GM12891 (cell line): Measurements from ENCODE around the gene RAE1.

ENCODE experiments used
- DNase-seq: peaks from one replicate; pipeline ENCODE4 v3.0.0; 2011; ENCODE audit warnings: low spot score; ENCODE audit not compliant: insufficient read length
- FAIRE-seq: peaks from 2 replicates; lab custom pipeline; 2011; peaks lifted over from hg19 to GRCh38; lab: Jason Lieb, UNC
- PAX5 ChIP-seq: IDR thresholded peaks from 2 replicates; pipeline ENCODE4 v1.6.1; 2011; ENCODE audit warnings: low read length, moderate library complexity, mild to moderate bottlenecking; ENCODE audit not compliant: insufficient read depth, severe bottlenecking
- POLR2A ChIP-seq: IDR thresholded peaks from 2 replicates; pipeline ENCODE4 v1.6.1; 2011; ENCODE audit warnings: low read depth, low read length, control low read depth
- POLR2AphosphoS5 ChIP-seq: IDR thresholded peaks from 2 replicates; pipeline ENCODE4 v1.6.1; 2011; ENCODE audit warnings: low read depth, low read length, control low read depth
- POU2F2 ChIP-seq: IDR thresholded peaks from 2 replicates; pipeline ENCODE4 v1.6.1; 2011; ENCODE audit warnings: low read depth, mild to moderate bottlenecking, control low read depth, low read length, moderate library complexity
- SPI1 ChIP-seq: IDR thresholded peaks from 2 replicates; pipeline ENCODE4 v1.6.1; 2011; ENCODE audit warnings: low read depth, low read length, control low read depth
- TAF1 ChIP-seq: IDR thresholded peaks from 2 replicates; pipeline ENCODE4 v1.6.1; 2011; ENCODE audit warnings: low read depth, low read length, control low read depth

RAE1 gene

DNA sequence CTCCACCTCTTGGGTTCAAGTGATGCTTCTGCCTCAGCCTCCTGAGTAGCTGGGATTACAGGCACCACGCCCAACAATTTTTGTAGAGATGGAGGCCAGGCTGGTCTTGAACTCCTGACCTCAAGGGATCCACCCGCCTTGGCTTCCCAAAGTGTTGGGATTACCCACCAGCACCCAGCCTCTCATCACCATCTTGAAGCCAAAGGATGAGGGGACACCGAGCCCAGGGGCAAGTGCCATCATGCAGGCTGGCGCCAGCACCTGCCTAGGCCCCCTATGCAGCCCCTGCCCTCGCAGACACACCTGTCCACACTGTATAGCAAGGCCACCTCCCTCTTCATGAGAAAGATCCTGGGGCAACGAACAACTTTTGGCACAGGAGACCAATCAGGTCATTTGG is 34.9 kb downstream of the RAE1 start:
- no peak for DNase-seq
- FAIRE-seq, result no peak
- TF ChIP-seq POLR2AphosphoS5 (no peak), PAX5 (no peak), SPI1 (no peak), POU2F2 (no peak), POLR2A (no peak), TAF1 (no peak)

DNA sequence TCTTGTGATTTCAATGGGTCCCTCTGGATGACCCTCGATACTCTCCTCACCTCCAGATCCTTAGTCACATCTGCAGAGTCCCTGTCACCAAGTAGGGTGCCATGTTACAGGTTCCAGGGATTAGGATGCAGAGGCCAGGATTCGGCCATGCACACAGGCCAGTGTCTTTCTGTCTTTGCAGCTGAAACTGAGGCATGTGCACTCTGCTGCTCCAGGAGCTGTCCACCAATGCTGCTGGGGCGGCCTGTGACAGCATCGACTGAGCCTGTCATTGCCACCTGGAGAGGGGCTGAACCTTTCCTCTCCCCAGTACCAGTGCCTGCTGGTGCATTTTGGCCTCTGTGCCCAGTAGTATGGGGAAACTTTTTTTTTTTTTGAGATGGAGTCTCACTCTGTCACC is 35.7 kb downstream of the RAE1 start:
- TF ChIP-seq POLR2A, result no peak
- TF ChIP-seq POLR2AphosphoS5, result no peak
- TF ChIP-seq SPI1, result no peak
- TF ChIP-seq POU2F2, result no peak
- TF ChIP-seq PAX5, result no peak
- TF ChIP-seq TAF1, result no peak
- FAIRE-seq, result no peak
- DNase-seq, result no peak

DNA sequence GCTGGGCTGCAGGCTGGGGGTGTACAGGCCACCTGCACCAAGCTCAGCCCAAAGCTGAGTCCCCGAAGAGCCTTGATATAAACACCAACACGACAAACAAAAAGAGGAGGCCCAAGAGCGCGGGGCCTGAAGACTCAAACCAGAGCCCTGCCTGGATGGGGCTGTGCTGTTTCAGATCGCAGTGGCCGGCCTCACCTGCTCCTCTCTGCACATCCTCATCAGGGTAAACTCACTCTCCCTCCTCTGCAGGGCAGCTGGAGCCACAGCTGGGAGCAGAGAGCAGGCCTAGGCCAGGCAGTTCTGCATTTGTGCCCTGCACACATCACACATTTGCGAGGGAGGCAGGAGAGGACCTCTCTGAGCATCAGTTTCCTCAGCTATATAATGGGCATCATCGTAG is 36.4 kb downstream of the RAE1 start:
- FAIRE-seq, result no peak
- DNase-seq, result no peak
- TF ChIP-seq POU2F2 (no peak), PAX5 (no peak), SPI1 (no peak), POLR2A (no peak), TAF1 (no peak)

DNA sequence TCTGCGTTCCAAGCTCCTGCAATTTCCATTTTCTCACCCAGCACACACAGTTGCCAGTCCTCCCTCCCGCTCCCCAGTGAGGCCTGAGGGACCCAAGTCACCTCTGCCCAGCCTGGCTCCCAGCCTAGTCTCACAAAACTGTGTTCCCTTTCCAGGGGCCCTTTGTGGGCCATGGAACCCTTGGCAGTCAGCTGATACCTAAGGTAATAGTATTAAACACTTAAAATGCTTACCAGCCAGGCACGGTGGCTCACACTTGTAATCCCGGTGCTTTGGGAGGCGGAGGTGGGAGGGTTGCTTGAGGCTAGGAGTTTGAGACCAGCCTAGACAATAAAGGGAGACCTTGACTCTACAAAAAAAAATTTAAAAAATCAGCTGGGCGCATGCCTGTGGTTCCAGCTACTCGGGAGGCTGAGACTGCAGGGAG is 36.9 kb downstream of the RAE1 start:
- DNase-seq, result no peak
- no peak for FAIRE-seq
- TF ChIP-seq POU2F2, result no peak
- no peak for TF ChIP-seq POLR2A
- TF ChIP-seq POLR2AphosphoS5, result no peak
- no peak for TF ChIP-seq PAX5
- TF ChIP-seq TAF1, result no peak
- no peak for TF ChIP-seq SPI1

DNA sequence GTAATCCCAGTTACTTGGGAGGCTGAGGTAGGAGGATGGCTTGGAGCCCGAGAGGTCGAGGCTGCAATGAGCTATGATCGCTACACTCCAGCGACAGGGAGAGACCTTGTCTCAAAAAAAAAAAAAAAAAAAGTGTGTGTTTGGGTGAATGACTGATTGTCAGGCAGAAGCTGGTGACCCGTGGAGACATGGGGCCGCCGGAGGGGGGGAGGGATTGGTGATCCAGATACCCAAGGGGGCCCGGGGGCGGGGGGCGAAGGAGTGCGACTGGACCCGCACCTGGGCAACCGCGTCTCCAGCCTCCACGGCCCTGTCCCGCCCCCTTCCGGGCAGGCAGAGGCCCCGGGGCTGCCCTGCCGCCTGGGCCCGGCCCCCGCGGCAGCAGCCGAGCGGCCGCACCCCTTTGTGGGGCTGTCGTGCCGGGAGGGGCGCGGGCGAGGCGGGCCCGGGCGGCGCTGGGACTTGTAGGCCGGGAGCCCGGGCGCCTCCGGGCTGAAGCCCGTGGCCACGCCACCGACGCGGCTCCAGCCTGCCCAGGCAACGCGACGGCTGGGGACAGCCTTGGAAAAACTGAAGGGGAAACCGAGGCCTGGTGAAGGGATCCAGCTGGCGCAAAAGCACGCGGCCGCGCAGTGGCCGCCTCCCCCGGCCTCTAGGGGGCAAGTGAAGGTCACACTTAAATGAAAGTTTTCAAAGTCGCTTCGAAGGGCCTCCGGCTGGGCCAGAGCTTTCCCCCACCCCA is 38.1 kb downstream of the RAE1 start:
- TF ChIP-seq POLR2AphosphoS5, result no peak
- no peak for TF ChIP-seq PAX5
- TF ChIP-seq POU2F2, result 0 out of 2 replicates have a peak, but pooled peaks have one; percentile 22
- TF ChIP-seq TAF1, result no peak
- 0 out of 2 replicates have a peak, but pooled peaks have one; percentile 32 for TF ChIP-seq POLR2A
- no peak for TF ChIP-seq SPI1
- FAIRE-seq (peak; percentile 60), DNase-seq (no peak)

DNA sequence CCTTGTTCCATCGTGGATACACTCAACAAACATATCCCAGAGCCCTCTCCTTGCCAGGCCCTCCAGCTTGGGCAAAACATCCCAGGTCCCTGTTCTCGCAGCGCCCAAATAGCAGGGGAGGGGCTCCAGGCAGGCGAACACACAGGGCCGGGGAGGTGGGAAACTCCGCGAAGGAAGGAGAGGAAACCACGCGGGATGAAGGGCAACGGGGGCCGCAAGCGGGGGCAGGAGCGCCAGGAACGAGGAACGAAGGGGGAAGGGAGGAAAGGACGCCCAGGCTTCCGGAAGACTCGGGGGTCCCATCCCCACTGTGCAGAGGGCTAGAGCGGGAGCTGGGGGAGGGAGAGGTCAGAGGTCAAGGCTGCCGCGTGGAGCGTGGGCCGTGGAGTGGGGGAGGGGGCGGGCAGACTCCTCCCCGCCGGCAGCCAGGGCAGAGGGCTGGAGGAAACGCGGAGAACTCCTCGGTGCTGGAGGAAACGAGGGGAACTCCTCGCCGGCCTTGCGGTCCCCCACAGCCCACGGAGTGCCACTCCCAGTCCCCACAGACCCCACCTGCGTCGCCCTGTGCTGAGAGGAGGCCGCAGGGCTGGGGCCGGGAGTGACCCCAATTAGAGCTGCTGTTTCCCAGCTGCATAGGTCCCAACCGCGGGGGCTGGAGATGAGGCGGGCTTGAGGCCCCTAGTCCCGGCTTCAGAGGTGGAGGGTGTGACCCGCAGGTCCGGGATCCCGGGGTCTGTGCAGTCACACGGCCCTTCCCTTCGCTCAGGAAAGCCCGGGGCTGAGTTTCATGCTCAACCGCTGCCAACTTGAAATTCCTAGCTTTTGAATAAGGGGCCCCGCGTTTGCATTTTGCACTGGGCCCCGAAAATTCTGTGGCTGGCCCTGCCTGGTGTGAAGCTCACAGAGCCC is 38.9 kb downstream of the RAE1 start:
- FAIRE-seq (peak; percentile 82), DNase-seq (no peak)
- TF ChIP-seq POLR2A, result 0 out of 2 replicates have a peak, but pooled peaks have one; percentile 46
- no peak for TF ChIP-seq PAX5
- 0 out of 2 replicates have a peak, but pooled peaks have one; percentile 23 for TF ChIP-seq POU2F2
- TF ChIP-seq SPI1, result no peak
- peak; percentile 79 for TF ChIP-seq TAF1

DNA sequence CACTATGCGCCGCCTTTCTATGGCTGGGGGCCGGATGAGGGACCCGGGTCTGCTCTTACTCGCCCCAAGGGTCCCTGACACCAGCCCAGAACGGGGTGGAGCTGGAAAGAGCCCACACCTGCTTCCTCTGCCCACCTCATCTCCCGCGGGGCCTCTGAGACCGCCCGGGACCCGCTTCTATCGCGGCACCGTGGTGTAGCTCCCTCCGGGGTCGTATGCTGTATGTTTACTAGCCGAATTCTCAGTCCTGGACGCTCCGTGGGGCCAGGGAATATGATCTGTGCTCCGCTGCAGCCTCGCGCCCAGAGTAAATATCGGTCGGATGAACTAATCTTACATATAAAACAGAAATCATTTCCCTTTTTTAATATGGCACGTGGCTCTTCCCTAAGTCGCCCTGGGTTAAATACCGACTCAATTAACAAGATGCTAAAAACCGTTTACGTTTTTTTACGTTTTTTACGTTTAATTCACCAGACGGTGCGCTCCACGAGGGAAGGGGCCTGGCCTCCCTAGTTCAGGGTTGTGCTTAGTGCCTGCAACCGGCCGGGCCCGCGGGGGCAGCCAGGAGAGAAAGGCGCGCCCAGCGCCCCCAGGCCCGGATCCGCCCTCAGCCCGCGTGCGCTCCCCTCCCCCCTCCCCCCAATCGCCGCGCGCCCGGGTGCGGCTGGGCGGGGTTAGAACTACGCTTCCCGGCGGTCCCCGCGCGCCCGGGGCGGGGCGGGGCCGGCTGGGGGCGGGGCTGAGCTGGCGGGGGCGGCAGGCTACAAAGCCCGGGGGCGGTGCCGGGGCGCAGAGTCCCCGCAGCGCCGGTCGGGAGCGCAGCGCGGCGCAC is 39.8 kb downstream of the RAE1 start, which contains the start of gene RBM38:
Gene RBM38, plus strand, starts transcription at position 793 of the 835 bp plus-strand sequence. CDS start 186 bp downstream, outside the sequence.
- FAIRE-seq (peak; percentile 91), DNase-seq (peak; percentile 88)
- TF ChIP-seq PAX5 (no peak), POU2F2 (no peak), SPI1 (no peak), TAF1 (no peak), POLR2AphosphoS5 (no peak), POLR2A (no peak; the same call in 1 of the 2 replicates)
